Prostate gland (tissue), 2 donors: ENCODE results near the gene OVCH2. TPM values are rescaled to one million over a fixed set of nuclear protein-coding genes. Genes with fewer than 3 reads are reported as not detected.

Source experiments
- DNase-seq: peaks from one replicate; pipeline ENCODE4 v3.0.0-alpha.2; 2019; ENCODE audit warnings: low spot score
- H3K27ac ChIP-seq, 2 donors: fragments of 200-600 bp; sonication (generic); 2 replicates each; pipeline ENCODE4 v1.5.1; 2017 to 2019
- H3K27me3 ChIP-seq: fragments of 200-600 bp; sonication (generic); replicated peaks from 2 replicates; pipeline ENCODE4 v1.5.1; 2019; ENCODE audit not compliant: insufficient read depth
- H3K36me3 ChIP-seq, 2 donors: fragments of 200-600 bp; sonication (generic); 1 replicate in 1 of 2; 2 replicates in 1 of 2; pipeline versions ENCODE4 v1.5.1 to v1.8.1; 2017 to 2019
- H3K4me1 ChIP-seq: fragments of 200-600 bp; sonication (generic); replicated peaks from 2 replicates; pipeline ENCODE4 v1.5.1; 2019
- H3K4me3 ChIP-seq, 2 donors: fragments of 200-600 bp; sonication (generic); 2 replicates each; pipeline ENCODE4 v1.5.1; 2017 to 2019
- H3K9me3 ChIP-seq: fragments of 200-600 bp; sonication (generic); 2 replicates; pipeline ENCODE4 v1.5.1; 2017
- POLR2A ChIP-seq: fragments of 450-650 bp; IDR thresholded peaks from one replicate; pipeline ENCODE4 v1.6.1; 2016; ENCODE audit warnings: antibody characterized with exemption, mild to moderate bottlenecking
- POLR2AphosphoS5 ChIP-seq: sonication (generic); formaldehyde crosslinking; IDR thresholded peaks from one replicate; pipeline ENCODE4 v1.6.1; 2017; ENCODE audit warnings: antibody characterized with exemption
- WGBS: methylation state at CpG from one replicate; pipeline ENCODE4 v1.1.5; 2018; 5-methylcytosine and 5-hydroxymethylcytosine counted together
- intact Hi-C: fragments of 100-400 bp; cut with DNase I; formaldehyde crosslinking; loops from one replicate; pipeline ENCODE4 v1.14.2; 2022
- total RNA-seq, 2 donors: library from RNA; depleted of rRNA; stranded (reverse); fragments of >200 nt; gene quantifications; one replicate each; pipeline ENCODE4 v1.1.0, GENCODE V29; 2016
- TF ChIP-seq, protein P1 (sequence below), 4 experiments: fragments of 200-600 bp in 2 of 4; fragments of 450-650 bp in 2 of 4; sonication (generic) in 2 of 4; IDR thresholded peaks; 1 replicate in 3 of 4; 2 replicates in 1 of 4; pipeline ENCODE4 v1.5.1; 2016 to 2019; ENCODE audit warnings: antibody characterized with exemption in 4 of 4, mild to moderate bottlenecking in 2 of 4, moderate library complexity in 2 of 4

OVCH2 gene
- total RNA-seq, 2 donors from 2014 or later: 1.8 TPM; not detected in 1

DNA sequence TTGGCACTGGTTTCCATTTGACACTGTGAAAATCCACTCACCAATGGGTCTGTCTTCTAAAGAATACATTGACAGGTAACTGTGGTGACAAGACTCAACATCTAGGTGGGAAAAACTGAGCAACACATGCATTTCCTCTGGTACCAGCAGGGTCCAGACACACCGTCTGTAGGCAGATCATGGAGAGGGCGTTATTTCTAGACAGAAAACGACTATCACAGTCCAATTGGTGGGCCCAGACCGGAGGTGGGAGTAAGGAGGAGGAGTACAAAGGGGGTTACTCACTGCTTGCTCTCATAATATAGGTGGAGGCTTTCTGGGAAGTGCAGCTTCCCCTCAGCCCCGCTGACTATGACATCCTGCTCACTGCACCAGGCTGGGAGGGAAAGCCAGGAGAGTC lies 9.9 kb downstream of the OVCH2 start:
- H3K36me3 ChIP-seq: no peaks in the 10 kb centered on the region
- intact Hi-C loops: no loop called here
- H3K9me3 ChIP-seq: no peaks in the 10 kb centered on the region
- no peaks in the 10 kb centered on the region for H3K4me1 ChIP-seq
- no peak overlapping the region for H3K27ac ChIP-seq
- no peak overlapping the region for H3K4me3 ChIP-seq
- no peak for DNase-seq
- WGBS: 87% methylated on average over 5 of the region's 5 CpGs
- H3K27me3 ChIP-seq: no peaks in the 10 kb centered on the region
- TF ChIP-seq POLR2AphosphoS5: no peak
- TF ChIP-seq, protein P1, sequence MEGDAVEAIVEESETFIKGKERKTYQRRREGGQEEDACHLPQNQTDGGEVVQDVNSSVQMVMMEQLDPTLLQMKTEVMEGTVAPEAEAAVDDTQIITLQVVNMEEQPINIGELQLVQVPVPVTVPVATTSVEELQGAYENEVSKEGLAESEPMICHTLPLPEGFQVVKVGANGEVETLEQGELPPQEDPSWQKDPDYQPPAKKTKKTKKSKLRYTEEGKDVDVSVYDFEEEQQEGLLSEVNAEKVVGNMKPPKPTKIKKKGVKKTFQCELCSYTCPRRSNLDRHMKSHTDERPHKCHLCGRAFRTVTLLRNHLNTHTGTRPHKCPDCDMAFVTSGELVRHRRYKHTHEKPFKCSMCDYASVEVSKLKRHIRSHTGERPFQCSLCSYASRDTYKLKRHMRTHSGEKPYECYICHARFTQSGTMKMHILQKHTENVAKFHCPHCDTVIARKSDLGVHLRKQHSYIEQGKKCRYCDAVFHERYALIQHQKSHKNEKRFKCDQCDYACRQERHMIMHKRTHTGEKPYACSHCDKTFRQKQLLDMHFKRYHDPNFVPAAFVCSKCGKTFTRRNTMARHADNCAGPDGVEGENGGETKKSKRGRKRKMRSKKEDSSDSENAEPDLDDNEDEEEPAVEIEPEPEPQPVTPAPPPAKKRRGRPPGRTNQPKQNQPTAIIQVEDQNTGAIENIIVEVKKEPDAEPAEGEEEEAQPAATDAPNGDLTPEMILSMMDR (IDR thresholded peaks at IDR 0.05): no peak
- no peak for TF ChIP-seq POLR2A

DNA sequence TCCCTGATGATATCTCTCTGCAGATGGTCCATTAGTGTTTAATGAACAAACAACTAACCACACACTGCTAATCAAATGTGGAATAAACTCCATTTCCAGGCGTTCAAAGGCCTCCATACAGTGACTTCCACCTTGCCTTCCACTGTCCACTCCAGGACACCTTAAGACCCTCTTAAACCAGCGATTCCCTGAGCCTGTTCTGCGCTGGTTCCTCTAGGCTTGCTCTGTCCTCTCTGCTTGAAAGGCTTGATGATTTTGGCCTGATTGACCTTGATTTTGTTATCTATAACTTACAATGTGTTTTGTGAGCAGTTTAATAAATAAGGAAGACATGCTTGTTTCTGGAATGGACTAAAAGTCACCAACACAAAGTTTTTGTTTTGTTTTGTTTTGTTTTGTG lies 12.0 kb downstream of the OVCH2 start:
- H3K27ac ChIP-seq: no peak overlapping the region
- no peaks in the 10 kb centered on the region for H3K4me1 ChIP-seq
- H3K9me3 ChIP-seq: no peaks in the 10 kb centered on the region
- WGBS: 83% methylated on average over 3 of the region's 3 CpGs
- intact Hi-C loops: loop anchor here (5.0 kb wide), 1 partner anchor 252 kb away; no protein-coding TSS in a partner anchor
- H3K36me3 ChIP-seq: no peaks in the 10 kb centered on the region
- no peaks in the 10 kb centered on the region for H3K27me3 ChIP-seq
- no peak overlapping the region for H3K4me3 ChIP-seq
- TF ChIP-seq POLR2A: no peak
- TF ChIP-seq POLR2AphosphoS5: no peak
- TF ChIP-seq, protein P1 (IDR thresholded peaks at IDR 0.05): no peak
- DNase-seq: no peak

DNA sequence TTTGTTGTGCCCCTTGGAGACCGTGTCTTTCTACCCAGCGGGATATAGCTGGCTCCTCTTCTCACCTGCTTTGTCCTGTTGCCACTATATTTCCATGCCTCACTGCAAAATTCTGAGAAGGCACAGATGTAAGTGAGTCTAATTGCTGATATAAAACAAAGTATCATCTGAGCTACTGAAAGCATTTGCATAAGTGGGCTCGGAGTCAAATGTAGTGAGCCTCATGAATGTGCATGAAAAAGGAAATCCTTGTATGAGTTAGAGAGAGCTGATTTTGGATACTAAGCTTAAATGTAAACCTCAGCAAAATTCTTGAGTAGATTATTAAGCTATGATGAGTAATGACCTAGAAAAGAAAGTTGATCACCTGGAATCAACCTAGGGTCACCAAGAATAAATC lies 13.9 kb downstream of the OVCH2 start:
- DNase-seq: no peak
- Histone ChIP-seq H3K9me3 (no peaks in the 10 kb centered on the region), H3K27ac (no peak overlapping the region), H3K4me3 (no peak overlapping the region), H3K27me3 (no peaks in the 10 kb centered on the region), H3K36me3 (no peaks in the 10 kb centered on the region), H3K4me1 (no peaks in the 10 kb centered on the region)
- intact Hi-C loops: loop anchor here (5.0 kb wide), 1 partner anchor 250 kb away; no protein-coding TSS in a partner anchor
- WGBS: 84% methylated on average over 3 of the region's 3 CpGs
- TF ChIP-seq POLR2A (no peak), POLR2AphosphoS5 (no peak)
- TF ChIP-seq, protein P1 (IDR thresholded peaks at IDR 0.05): no peak

DNA sequence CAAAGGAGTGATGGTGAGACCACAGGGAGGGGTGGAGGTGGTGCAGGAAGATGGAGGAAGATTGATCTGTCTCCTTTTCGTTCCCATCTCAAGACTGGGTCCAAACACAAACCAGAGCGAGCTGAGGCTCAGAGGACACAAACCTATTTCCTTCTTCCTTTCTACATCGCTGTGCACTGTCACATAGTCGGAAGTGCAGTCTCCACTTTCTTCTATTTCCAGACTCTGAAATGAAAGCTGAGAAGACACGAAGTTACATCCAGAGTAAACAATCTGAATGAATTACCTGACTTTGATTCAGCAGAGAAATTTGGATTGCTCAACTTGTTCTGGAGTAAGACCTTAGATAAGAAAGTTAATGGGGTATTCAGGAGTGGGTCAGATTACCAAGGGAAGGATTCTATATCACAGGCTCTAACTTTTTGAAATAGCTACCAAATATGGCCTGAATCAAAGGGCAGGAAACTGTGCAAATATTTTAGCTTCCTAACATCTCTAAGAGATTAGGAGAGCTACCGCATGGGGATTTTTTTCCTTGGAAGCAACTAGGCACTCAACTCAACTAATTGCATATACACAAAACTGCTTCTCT lies 14.4 kb downstream of the OVCH2 start:
- DNase-seq: no peak
- Histone ChIP-seq H3K36me3 (no peaks in the 10 kb centered on the region), H3K9me3 (no peaks in the 10 kb centered on the region), H3K27me3 (no peaks in the 10 kb centered on the region), H3K4me3 (no peak overlapping the region), H3K27ac (no peak overlapping the region), H3K4me1 (no peaks in the 10 kb centered on the region)
- 31% methylated on average over 6 of the region's 6 CpGs for WGBS
- TF ChIP-seq, protein P1 (IDR thresholded peaks at IDR 0.05): no peak
- TF ChIP-seq POLR2A (no peak), POLR2AphosphoS5 (no peak)
- intact Hi-C loops: loop anchor here (5.0 kb wide), 1 partner anchor 250 kb away; no protein-coding TSS in a partner anchor

DNA sequence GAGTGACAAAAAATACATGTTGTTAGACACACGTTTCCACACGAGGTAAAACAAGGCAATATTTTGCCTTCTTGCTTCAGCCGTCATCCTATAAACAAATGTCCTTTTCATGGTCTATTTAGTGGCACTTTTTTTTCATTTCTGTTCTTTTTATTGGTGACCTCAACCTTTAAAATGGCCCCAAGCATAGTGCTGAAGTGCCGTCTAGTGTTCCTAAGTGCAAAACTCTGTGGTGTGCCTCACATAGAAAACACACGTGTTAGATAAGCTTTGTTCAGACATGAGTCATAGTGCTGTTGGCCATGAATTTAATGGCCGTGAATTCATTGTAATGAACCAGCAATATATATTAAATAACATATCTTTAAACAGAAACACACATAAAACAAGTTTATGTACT lies 15.6 kb downstream of the OVCH2 start:
- Histone ChIP-seq H3K4me1 (no peaks in the 10 kb centered on the region), H3K36me3 (no peaks in the 10 kb centered on the region), H3K9me3 (no peaks in the 10 kb centered on the region), H3K27me3 (no peaks in the 10 kb centered on the region), H3K4me3 (no peak overlapping the region), H3K27ac (no peak overlapping the region)
- intact Hi-C loops: loop anchor here (5.0 kb wide), 1 partner anchor 248 kb away; no protein-coding TSS in a partner anchor
- TF ChIP-seq, protein P1 (IDR thresholded peaks at IDR 0.05): no peak
- TF ChIP-seq POLR2AphosphoS5 (no peak), POLR2A (no peak)
- no peak for DNase-seq
- 49% methylated on average over 6 of the region's 6 CpGs for WGBS
